Ovary (tissue), 9 donors: ENCODE results near the gene CASKIN2. TPM values are rescaled to one million over a fixed set of nuclear protein-coding genes. Genes with fewer than 3 reads are reported as not detected.

Source experiments
- DNase-seq, 5 donors: peaks; one replicate each; pipeline ENCODE4 v3.0.0-alpha.2; 2019 to 2020
- H3K27ac ChIP-seq, 2 donors: fragments of 200-600 bp; one replicate each; pipeline versions ENCODE4 v1.5.1 to v1.8.0; 2019 to 2022
- H3K27me3 ChIP-seq: fragments of 200-600 bp; one replicate; pipeline ENCODE4 v1.8.0; 2022
- H3K36me3 ChIP-seq: fragments of 200-600 bp; sonication (generic); one replicate; pipeline ENCODE4 v1.5.1; 2019
- H3K4me1 ChIP-seq: one replicate; pipeline ENCODE4 v1.8.1; 2013; ENCODE audit warnings: mild to moderate bottlenecking, moderate library complexity; ENCODE audit not compliant: insufficient read depth
- H3K4me3 ChIP-seq: fragments of 200-600 bp; sonication (generic); one replicate; pipeline ENCODE4 v1.5.1; 2017
- H3K9me3 ChIP-seq, 2 donors: fragments of 200-600 bp in 1 of 2; sonication (generic) in 1 of 2; one replicate each; pipeline versions ENCODE4 v1.5.1 to v1.8.1; 2013 to 2019; ENCODE audit warnings: mild to moderate bottlenecking in 1 of 2, moderate library complexity in 1 of 2
- CTCF ChIP-seq, 3 donors: fragments of 450-650 bp in 2 of 3; fragments of 200-600 bp in 1 of 3; IDR thresholded peaks; one replicate each; pipeline versions ENCODE4 v1.5.1 to v1.8.0; 2016 to 2022; ENCODE audit warnings: antibody characterized with exemption in 3 of 3, mild to moderate bottlenecking in 1 of 3
- EP300 ChIP-seq: sonication (generic); formaldehyde crosslinking; IDR thresholded peaks from one replicate; pipeline ENCODE4 v1.6.1; 2017; ENCODE audit warnings: antibody characterized with exemption
- POLR2A ChIP-seq: fragments of 450-650 bp; IDR thresholded peaks from one replicate; pipeline ENCODE4 v1.6.1; 2017; ENCODE audit warnings: antibody characterized with exemption, mild to moderate bottlenecking, moderate library complexity
- WGBS, 3 donors: extraction: QIAGEN DNeasy Blood & Tissue Kit in 1 of 3; methylation state at CpG; one replicate each; pipeline versions ENCODE4 v1.1.5 to v1.1.7; 2013 to 2017; 5-methylcytosine and 5-hydroxymethylcytosine counted together
- intact Hi-C, 4 donors: fragments of 100-400 bp; cut with DNase I; formaldehyde crosslinking; loops; one replicate each; pipeline versions ENCODE4 v1.11.0 to v1.15.1; 2022 to 2023
- polyA plus RNA-seq, 2 donors: library from polyadenylated mRNA; stranded (reverse); fragments of 200-250 nt in 1 of 2; fragments of 350-450 nt in 1 of 2; fragmentation: Illumina TruSeq in 1 of 2; extraction: RNeasy Lipid Tissue Mini Kit (QIAGEN cat#74804) in 1 of 2; gene quantifications; one replicate each; pipeline ENCODE4 v1.2.3, GENCODE V29; 2013 to 2014
- total RNA-seq, 7 donors: library from RNA; depleted of rRNA in 2 of 7; stranded (reverse); fragments of >200 nt in 2 of 7; fragmentation: NEBNext Ultra II Directional in 3 of 7; extraction: Animal tissue kit (Norgen Biotek cat#: 25700) in 3 of 7; gene quantifications; one replicate each; pipeline versions ENCODE4 v1.1.0 to v1.2.4, GENCODE V29; 2016 to 2023
- donor health status: DM: no; HTN: no; CAD: no; lungs with moderate emphysema.
- donor health status: DM: no; HTN: no; CAD: no.
- donor health status: Bipolar disorder and iron deficiency.
- donor health status: DM: yes; HTN: yes; CAD: no.
- donor health status: DM: no; HTN: no; CAD: no.
- donor health status: DM: yes; HTN: yes; CAD: no.

CASKIN2 gene
- total and polyA plus RNA-seq, 9 donors = 9.1 to 58.7 (median 36.8) TPM

DNA sequence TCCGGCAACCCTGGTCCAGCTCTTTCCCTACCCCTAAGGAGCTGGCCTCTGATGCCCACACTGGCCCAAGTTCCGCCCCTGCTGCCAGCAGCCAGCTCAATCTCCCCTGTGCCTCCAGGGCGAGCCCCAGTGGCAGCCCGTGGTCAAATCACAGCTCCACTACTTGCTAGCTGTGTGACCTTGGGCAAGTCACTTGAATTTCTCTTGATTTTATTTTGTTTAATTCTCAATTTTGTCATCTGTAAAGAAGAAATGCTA lies 10.3 kb downstream of the CASKIN2 start:
- H3K27me3 ChIP-seq = no peaks in the 10 kb centered on the region
- H3K27ac ChIP-seq = no peak overlapping the region
- H3K36me3 ChIP-seq = no peaks in the 10 kb centered on the region
- intact Hi-C loops = no loop called here
- no peak overlapping the region for H3K4me3 ChIP-seq
- H3K4me1 ChIP-seq = no peaks in the 10 kb centered on the region
- DNase-seq = no peak
- H3K9me3 ChIP-seq = no peaks in the 10 kb centered on the region
- 83 to 87% (median 85%) methylated on average over 3 to 4 of the region's 4 CpGs for WGBS, 3 donors
- TF ChIP-seq CTCF (IDR thresholded peaks at IDR 0.05) (no peak), POLR2A (no peak), EP300 (no peak)

GRCh38 chr17:75504347-75505151 lies 10.8 kb downstream of the CASKIN2 start:
- 76 to 79% (median 77%) methylated on average over 29 to 32 of the region's 32 CpGs for WGBS, 3 donors
- intact Hi-C loops = no loop called here

GRCh38 chr17:75503976-75504346 lies 11.4 kb downstream of the CASKIN2 start:
- Histone ChIP-seq H3K27ac (no peak overlapping the region), H3K4me1 (peaks cover 3% of the 10 kb centered on the region), H3K4me3 (no peak overlapping the region), H3K27me3 (no peaks in the 10 kb centered on the region), H3K36me3 (no peaks in the 10 kb centered on the region), H3K9me3 (no peaks in the 10 kb centered on the region)
- intact Hi-C loops = no loop called here
- 58 to 72% (median 64%) methylated on average over 8 to 13 of the region's 13 CpGs for WGBS, 3 donors
- no peak for DNase-seq
- TF ChIP-seq CTCF (IDR thresholded peaks at IDR 0.05) = no peak
- TF ChIP-seq EP300 = no peak
- TF ChIP-seq POLR2A = no peak

More at GRCh38 chr17:75504347-75505151, 10.8 kb downstream of the CASKIN2 start:
- Histone ChIP-seq H3K27ac (no peak overlapping the region), H3K36me3 (no peaks in the 10 kb centered on the region), H3K4me3 (no peak overlapping the region), H3K27me3 (no peaks in the 10 kb centered on the region), H3K9me3 (no peaks in the 10 kb centered on the region), H3K4me1 (peaks cover 2% of the 10 kb centered on the region)
- TF ChIP-seq POLR2A (no peak), EP300 (no peak), CTCF (IDR thresholded peaks at IDR 0.05) (no peak)
- no peak for DNase-seq

GRCh38 chr17:75503337-75503950 lies 11.9 kb downstream of the CASKIN2 start:
- WGBS, 3 donors = 82 to 87% (median 86%) methylated on average over 15 to 23 of the region's 23 CpGs
- no peak overlapping the region for H3K27ac ChIP-seq
- no peak overlapping the region for H3K4me3 ChIP-seq
- H3K9me3 ChIP-seq = no peaks in the 10 kb centered on the region
- no peaks in the 10 kb centered on the region for H3K27me3 ChIP-seq
- no peak for DNase-seq
- TF ChIP-seq EP300 (no peak), CTCF (IDR thresholded peaks at IDR 0.05) (no peak), POLR2A (no peak)
- intact Hi-C loops = no loop called here
- peaks cover 3% of the 10 kb centered on the region for H3K4me1 ChIP-seq
- no peaks in the 10 kb centered on the region for H3K36me3 ChIP-seq
